Heart right ventricle (tissue), 16 donors: ENCODE results near the gene NAALADL2. TPM values are rescaled to one million over a fixed set of nuclear protein-coding genes. Genes with fewer than 3 reads are reported as not detected.

Experiments used
- ATAC-seq, 8 donors: fragments of 200-7000 bp; cut with Tn5 transposase; one replicate each; pipeline ENCODE4 v1.9.1; 2020; ENCODE audit warnings: mild to moderate bottlenecking in 8 of 8, moderate library complexity in 8 of 8, moderate number of reproducible peaks in 1 of 8
- DNase-seq, 2 donors: peaks; one replicate each; pipeline ENCODE4 v3.0.0-alpha.2; 2020
- H3K27ac ChIP-seq, 10 donors: fragments of 200-600 bp; sonication (generic) in 2 of 10; one replicate each; pipeline versions ENCODE4 v1.5.0 to v1.8.0; 2020 to 2022; ENCODE audit warnings: mild to moderate bottlenecking in 3 of 10
- H3K27me3 ChIP-seq, 7 donors: fragments of 200-600 bp; one replicate each; pipeline ENCODE4 v1.8.0; 2021 to 2022; ENCODE audit warnings: mild to moderate bottlenecking in 2 of 7
- H3K36me3 ChIP-seq, 9 donors: fragments of 200-600 bp; sonication (generic) in 1 of 9; one replicate each; pipeline versions ENCODE4 v1.5.0 to v1.8.0; 2020 to 2022; ENCODE audit warnings: mild to moderate bottlenecking in 2 of 9
- H3K4me1 ChIP-seq, 9 donors: fragments of 200-600 bp; sonication (generic) in 1 of 9; one replicate each; pipeline versions ENCODE4 v1.5.0 to v1.8.0; 2020 to 2022; ENCODE audit warnings: mild to moderate bottlenecking in 4 of 9
- H3K4me3 ChIP-seq, 10 donors: fragments of 200-600 bp; sonication (generic) in 2 of 10; one replicate each; pipeline versions ENCODE4 v1.5.0 to v1.8.0; 2020 to 2022; ENCODE audit warnings: mild to moderate bottlenecking in 7 of 10, moderate library complexity in 2 of 10
- H3K9me3 ChIP-seq, 11 donors: fragments of 200-600 bp in 10 of 11; sonication (generic) in 2 of 11; one replicate each; pipeline versions ENCODE4 v1.5.0 to v1.8.0; 2013 to 2022; ENCODE audit warnings: mild to moderate bottlenecking in 2 of 11, control low read depth in 1 of 11, moderate library complexity in 1 of 11
- WGBS, 2 donors: extraction: QIAGEN DNeasy Blood & Tissue Kit; methylation state at CpG; one replicate each; pipeline ENCODE4 v1.1.7; 2013; ENCODE audit warnings: inconsistent platforms in 1 of 2; 5-methylcytosine and 5-hydroxymethylcytosine counted together
- intact Hi-C, 10 donors: fragments of 100-400 bp; cut with DNase I; formaldehyde crosslinking; loops; one replicate each; pipeline versions ENCODE4 v1.11.1 to v1.14.2; 2022
- polyA plus RNA-seq, 2 donors: library from polyadenylated mRNA; stranded (reverse); fragments of 200-250 nt; gene quantifications; one replicate each; pipeline ENCODE4 v1.2.3, GENCODE V29; 2013
- total RNA-seq, 10 donors: library from RNA; stranded (reverse); fragmentation: NEBNext Ultra II Directional in 3 of 10; extraction: Animal tissue kit (Norgen Biotek cat#: 25700) in 3 of 10; gene quantifications; one replicate each; pipeline versions ENCODE4 v1.2.1 to v1.2.4, GENCODE V29; 2021 to 2023
- TF ChIP-seq, protein P1 (sequence below), 9 donors: fragments of 200-600 bp; sonication (generic) in 2 of 9; IDR thresholded peaks; one replicate each; pipeline versions ENCODE4 v1.5.0 to v1.8.0; 2021 to 2022; ENCODE audit warnings: antibody characterized with exemption in 9 of 9, mild to moderate bottlenecking in 5 of 9, moderate library complexity in 1 of 9
- donor health status: Arrhythmogenic right ventricular cardiomyopathy.
- donor health status: ischemic (EF 13 %, LVEDD 7.1; RV severe dilation, severe dysfunction).
- donor health status: healthy with polysubstance abuse.
- donor health status: DM: no; HTN: yes; CAD: no.
- donor health status: DM: no; HTN: no; CAD: no.
- donor health status: ischemic (EF 25% LVEDD 6.9; RV normal size, moderate dysfunction).
- donor health status: ischemic (EF 25% LVEDD 5.7; RV mildly dilated, moderate dysfunction).
- donor health status: healthy.
- donor health status: DM: yes; HTN: yes; CAD: no.
- donor health status: Ischemic cardiomyopathy.
- donor health status: ischemic (EF 35%, LVEDD 5.7; RV mildly dilated, moderate dysfunction).
- donor health status: nonischemic (EF 11% LVEDD 7.7; RV severe dilation, severe dysfunction).
- donor health status: DM: yes; HTN: yes; CAD: no.
- donor health status: PGD.
- donor health status: ischemic (EF 29% LVEDD 5.4; RV normal size, mild dysfunction).
- donor health status: nonischemic (EF 23%, LVEDD 6.1; RV moderate dilation, normal function).

The NAALADL2 gene
- total and polyA plus RNA-seq, 12 donors: 0.36 to 11.9 (median 5.2) TPM

DNA sequence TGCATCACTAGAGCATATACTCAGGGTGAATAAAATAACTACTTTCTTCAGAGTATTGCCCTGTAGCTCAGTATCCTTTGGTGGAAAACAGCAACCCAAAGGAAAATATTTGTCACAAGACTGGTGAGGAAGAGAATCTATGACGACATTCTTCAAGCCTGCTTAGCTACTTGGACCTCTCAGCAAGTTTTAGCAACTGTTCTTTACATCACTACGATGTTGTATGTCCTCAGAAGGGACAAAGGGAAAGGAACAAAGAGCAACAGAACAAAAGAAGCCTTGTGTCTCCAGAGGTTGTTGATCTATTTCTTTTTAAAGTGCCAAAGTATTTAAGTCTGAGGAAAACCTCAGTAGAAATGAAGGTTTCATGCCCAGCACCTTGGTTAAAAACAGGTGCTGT, 746.7 kb downstream of the NAALADL2 start:
- no peaks in the 10 kb centered on the region for H3K27me3 ChIP-seq
- no peak overlapping the region for H3K4me3 ChIP-seq
- intact Hi-C loops: no loop called here
- H3K36me3 ChIP-seq: no peaks in the 10 kb centered on the region
- ATAC-seq (no peak), DNase-seq (no peak)
- no peaks in the 10 kb centered on the region for H3K4me1 ChIP-seq
- TF ChIP-seq, protein P1, sequence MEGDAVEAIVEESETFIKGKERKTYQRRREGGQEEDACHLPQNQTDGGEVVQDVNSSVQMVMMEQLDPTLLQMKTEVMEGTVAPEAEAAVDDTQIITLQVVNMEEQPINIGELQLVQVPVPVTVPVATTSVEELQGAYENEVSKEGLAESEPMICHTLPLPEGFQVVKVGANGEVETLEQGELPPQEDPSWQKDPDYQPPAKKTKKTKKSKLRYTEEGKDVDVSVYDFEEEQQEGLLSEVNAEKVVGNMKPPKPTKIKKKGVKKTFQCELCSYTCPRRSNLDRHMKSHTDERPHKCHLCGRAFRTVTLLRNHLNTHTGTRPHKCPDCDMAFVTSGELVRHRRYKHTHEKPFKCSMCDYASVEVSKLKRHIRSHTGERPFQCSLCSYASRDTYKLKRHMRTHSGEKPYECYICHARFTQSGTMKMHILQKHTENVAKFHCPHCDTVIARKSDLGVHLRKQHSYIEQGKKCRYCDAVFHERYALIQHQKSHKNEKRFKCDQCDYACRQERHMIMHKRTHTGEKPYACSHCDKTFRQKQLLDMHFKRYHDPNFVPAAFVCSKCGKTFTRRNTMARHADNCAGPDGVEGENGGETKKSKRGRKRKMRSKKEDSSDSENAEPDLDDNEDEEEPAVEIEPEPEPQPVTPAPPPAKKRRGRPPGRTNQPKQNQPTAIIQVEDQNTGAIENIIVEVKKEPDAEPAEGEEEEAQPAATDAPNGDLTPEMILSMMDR (IDR thresholded peaks at IDR 0.05): no peak
- H3K9me3 ChIP-seq: no peaks in the 10 kb centered on the region
- H3K27ac ChIP-seq: no peak overlapping the region
- WGBS, 2 donors: 46 to 47% methylated on average over 2 of the region's 2 CpGs

DNA sequence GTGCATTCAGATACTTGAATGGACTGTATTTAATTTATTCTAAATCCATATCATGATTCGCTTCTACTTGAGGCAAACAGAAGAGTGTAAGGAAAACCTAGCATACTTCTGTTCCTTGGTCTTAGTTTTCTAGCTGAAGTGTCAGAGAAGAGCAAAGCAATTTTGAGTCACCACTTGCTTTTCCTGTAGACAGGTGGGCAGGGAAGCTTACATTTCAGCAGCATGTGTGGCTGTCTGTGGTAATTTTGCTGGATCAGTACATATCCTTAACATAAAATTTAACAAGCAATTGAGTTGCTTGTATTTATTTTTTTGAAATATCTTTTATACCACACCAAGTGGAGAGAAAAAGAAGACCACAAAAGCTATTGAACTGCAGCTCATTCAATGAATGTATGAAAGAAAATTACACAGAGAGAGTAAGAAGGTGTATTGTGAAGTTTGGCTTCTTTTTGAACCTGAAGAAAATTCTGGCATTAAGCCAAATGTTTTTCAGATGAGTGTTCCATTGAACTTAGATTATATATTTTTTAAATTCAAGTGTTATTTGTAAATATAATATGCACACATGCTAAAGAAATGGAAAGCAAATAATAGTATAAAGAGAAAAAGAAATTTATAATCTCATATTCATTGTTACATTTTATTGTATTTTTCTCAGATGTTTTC, 747.6 kb downstream of the NAALADL2 start:
- TF ChIP-seq, protein P1 (IDR thresholded peaks at IDR 0.05): no peak
- Histone ChIP-seq H3K4me3 (no peak overlapping the region), H3K27ac (no peak overlapping the region), H3K4me1 (no peaks in the 10 kb centered on the region), H3K36me3 (no peaks in the 10 kb centered on the region), H3K9me3 (no peaks in the 10 kb centered on the region), H3K27me3 (no peaks in the 10 kb centered on the region)
- ATAC-seq (no peak), DNase-seq (no peak)
- 92 to 96% methylated on average over 1 of the region's 1 CpG for WGBS, 2 donors
- intact Hi-C loops: no loop called here

DNA sequence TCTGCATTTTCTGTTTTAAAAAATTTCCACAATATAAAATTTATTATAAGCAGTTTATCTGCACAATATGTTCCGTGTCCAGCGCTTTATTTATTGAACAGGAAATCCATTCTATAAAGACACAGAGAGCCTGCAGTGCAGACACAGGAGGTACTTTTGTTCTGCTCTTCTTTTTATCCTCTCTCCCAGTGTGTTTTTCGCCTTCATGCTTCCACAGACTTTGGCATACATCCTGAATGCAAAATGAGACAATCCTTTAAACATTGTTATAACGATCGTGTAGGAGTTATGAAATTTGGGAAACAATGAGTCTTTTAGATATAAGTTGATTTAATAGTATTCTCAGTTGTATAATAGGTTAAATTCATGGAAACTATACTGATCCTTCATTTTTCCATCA, 749.2 kb downstream of the NAALADL2 start:
- WGBS, 2 donors: 85 to 90% methylated on average over 5 of the region's 5 CpGs
- no peak overlapping the region for H3K27ac ChIP-seq
- no peaks in the 10 kb centered on the region for H3K27me3 ChIP-seq
- ATAC-seq (no peak), DNase-seq (no peak)
- no peaks in the 10 kb centered on the region for H3K9me3 ChIP-seq
- TF ChIP-seq, protein P1 (IDR thresholded peaks at IDR 0.05): no peak
- H3K4me1 ChIP-seq: no peaks in the 10 kb centered on the region
- no peaks in the 10 kb centered on the region for H3K36me3 ChIP-seq
- H3K4me3 ChIP-seq: no peak overlapping the region
- intact Hi-C loops: no loop called here

DNA sequence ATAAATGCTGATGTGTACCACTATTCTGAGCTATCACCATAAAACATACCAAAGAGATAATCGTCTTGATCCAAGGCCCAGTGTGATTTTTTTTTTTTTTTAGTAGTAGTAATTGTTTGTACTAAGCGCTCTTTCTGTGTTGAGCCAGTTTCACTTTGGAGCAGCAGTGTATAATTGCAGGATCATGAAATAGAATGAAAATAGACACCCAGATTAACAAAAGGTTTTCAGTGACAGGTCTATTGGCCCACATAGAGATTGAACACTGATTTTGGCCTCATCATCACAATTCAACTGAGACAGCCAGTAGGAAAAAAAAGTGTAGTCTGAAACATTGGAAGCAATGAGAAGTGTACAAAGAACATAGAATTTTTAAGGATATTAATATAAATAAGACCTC, 749.8 kb downstream of the NAALADL2 start:
- no peaks in the 10 kb centered on the region for H3K4me1 ChIP-seq
- ATAC-seq: no peak
- H3K36me3 ChIP-seq: no peaks in the 10 kb centered on the region
- H3K9me3 ChIP-seq: no peaks in the 10 kb centered on the region
- H3K27me3 ChIP-seq: no peaks in the 10 kb centered on the region
- no peak for DNase-seq
- TF ChIP-seq, protein P1 (IDR thresholded peaks at IDR 0.05): no peak
- intact Hi-C loops: no loop called here
- 92 to 94% methylated on average over 2 of the region's 2 CpGs for WGBS, 2 donors
- H3K27ac ChIP-seq: no peak overlapping the region
- H3K4me3 ChIP-seq: no peak overlapping the region
